Activated CD4-positive, alpha-beta T cell treated with anti-CD3 and anti-CD28 coated beads, Interleukin-2, amount 50 U/mL, for 24 hours (primary cell): ENCODE measurements around the gene KCNMB2.
"Not testable (repeated sequence)": the region's sequence is repeated elsewhere in the genome, so short reads cannot be mapped to it uniquely, and the experiment has no call there.

Experiments
- DNase-seq, 2 donors: peaks; one replicate each; pipeline ENCODE4 v3.0.0-alpha.2; 2020; ENCODE audit warnings: low read depth in 1 of 2, low spot score in 1 of 2

KCNMB2 gene

GRCh38 chr3:178518660-178519396 lies 17.4 kb upstream of the KCNMB2 start:
- no peak for DNase-seq

- no peak for DNase-seq
Observed at GRCh38 chr3:178519701-178520100, 16.5 kb upstream of the KCNMB2 start.

GRCh38 chr3:178520451-178520850 lies 15.8 kb upstream of the KCNMB2 start:
- no peak for DNase-seq

- no peak for DNase-seq
Observed at GRCh38 chr3:178522200-178523052, 13.8 kb upstream of the KCNMB2 start.

GRCh38 chr3:178525251-178525650 lies 11.0 kb upstream of the KCNMB2 start:
- no peak for DNase-seq

GRCh38 chr3:178526291-178526690 lies 9.9 kb upstream of the KCNMB2 start:
- DNase-seq, result no peak

- no peak for DNase-seq
Observed at GRCh38 chr3:178527981-178528380, 8.3 kb upstream of the KCNMB2 start.

GRCh38 chr3:178529606-178530225 lies 6.5 kb upstream of the KCNMB2 start:
- no peak for DNase-seq

GRCh38 chr3:178532476-178532875 lies 3.8 kb upstream of the KCNMB2 start:
- no peak for DNase-seq

GRCh38 chr3:178537122-178537705 lies 978 bp downstream of the KCNMB2 start:
- no peak for DNase-seq

GRCh38 chr3:178538056-178538455 lies 1.8 kb downstream of the KCNMB2 start:
- no peak for DNase-seq

GRCh38 chr3:178540184-178540583 lies 3.9 kb downstream of the KCNMB2 start:
- DNase-seq, result no peak

GRCh38 chr3:178545337-178545736 lies 9.1 kb downstream of the KCNMB2 start:
- DNase-seq, result no peak

GRCh38 chr3:178546079-178546478 lies 9.8 kb downstream of the KCNMB2 start:
- DNase-seq, result no peak

GRCh38 chr3:178549426-178549825 lies 13.2 kb downstream of the KCNMB2 start:
- DNase-seq, result not testable (repeated sequence)

GRCh38 chr3:178551916-178552321 lies 15.7 kb downstream of the KCNMB2 start:
- no peak for DNase-seq

GRCh38 chr3:178558637-178559036 lies 22.4 kb downstream of the KCNMB2 start:
- DNase-seq, result no peak

GRCh38 chr3:178560759-178561158 lies 24.5 kb downstream of the KCNMB2 start:
- no peak for DNase-seq

GRCh38 chr3:178561239-178561638 lies 25.0 kb downstream of the KCNMB2 start:
- DNase-seq, result no peak

- no peak for DNase-seq
Observed at GRCh38 chr3:178562143-178562946, 26.1 kb downstream of the KCNMB2 start.

GRCh38 chr3:178562947-178563232 lies 26.7 kb downstream of the KCNMB2 start:
- no peak for DNase-seq
